OCI-LY3 (cell line): ENCODE measurements around the gene DENND1A.

ENCODE experiments used
- H2AFZ ChIP-seq: fragments of 200-600, 300-600 bp; shearing (Covaris generic); 2 replicates; pipeline ENCODE4 v1.6.0; 2014; ENCODE audit warnings: antibody characterized with exemption, low read depth, low read length
- H3K27ac ChIP-seq: fragments of 200-600, 300-600 bp; sonication (generic); 2 replicates; pipeline ENCODE4 v1.5.1; 2014; ENCODE audit warnings: mild to moderate bottlenecking, low read length, moderate library complexity, mixed read lengths
- H3K27me3 ChIP-seq: fragments of 200-600, 300-600 bp; sonication (generic); 2 replicates; pipeline ENCODE4 v1.6.1; 2014; ENCODE audit warnings: low read depth, low read length, mixed read lengths
- H3K36me3 ChIP-seq: fragments of 200-600, 300-600 bp; sonication (generic); replicated peaks from 2 replicates; pipeline ENCODE3; 2014; ENCODE audit warnings: low read depth, low read length, mixed read lengths
- H3K4me1 ChIP-seq: fragments of 300-600, 200-600 bp; sonication (generic); 2 replicates; pipeline ENCODE4 v1.6.1; 2014; ENCODE audit warnings: low read length, mixed read lengths
- H3K4me2 ChIP-seq: fragments of 200-600, 300-600 bp; sonication (generic); 2 replicates; pipeline ENCODE4 v1.6.1; 2014; ENCODE audit warnings: low read length, mixed read lengths
- H3K4me3 ChIP-seq: fragments of 300-600, 200-600 bp; sonication (generic); 2 replicates; pipeline ENCODE4 v1.5.1; 2014; ENCODE audit warnings: antibody characterized with exemption, mild to moderate bottlenecking, low read length, moderate library complexity
- H3K79me2 ChIP-seq: fragments of 300-600, 200-600 bp; shearing (Covaris generic); 2 replicates; pipeline ENCODE4 v1.6.1; 2014; ENCODE audit warnings: mild to moderate bottlenecking, low read length, mixed read lengths
- H3K9ac ChIP-seq: fragments of 300-600, 200-600 bp; shearing (Covaris generic); 2 replicates; pipeline ENCODE4 v1.6.0; 2014; ENCODE audit warnings: mild to moderate bottlenecking, low read length, moderate library complexity
- H3K9me3 ChIP-seq: fragments of 200-600, 300-600 bp; shearing (Covaris generic); 2 replicates; pipeline ENCODE4 v1.6.1; 2014; ENCODE audit warnings: low read length, mixed read lengths; ENCODE audit not compliant: insufficient read depth
- H4K20me1 ChIP-seq: fragments of 200-600, 300-600 bp; sonication (generic); 2 replicates; pipeline ENCODE4 v1.6.1; 2016; ENCODE audit warnings: low read length, mixed read lengths; ENCODE audit not compliant: insufficient read depth
- CTCF ChIP-seq: fragments of 200-600, 300-600 bp; sonication (generic); IDR thresholded peaks from 2 replicates; pipeline ENCODE4 v1.5.1; 2014; ENCODE audit warnings: antibody characterized with exemption, low read length, low read depth
- EZH2phosphoT487 ChIP-seq: fragments of 200-600 bp; shearing (Covaris generic); IDR thresholded peaks from 2 replicates; pipeline ENCODE4 v1.6.1; 2018; ENCODE audit warnings: antibody characterized with exemption, mixed run types, low read depth

DENND1A gene

GRCh38 chr9:123480791-123481190 is 449.1 kb downstream of the DENND1A start:
- Histone ChIP-seq H3K27ac (no peak overlapping the region), H2AFZ (no peak overlapping the region), H3K36me3 (peaks cover 2% of the 10 kb centered on the region), H3K4me1 (no peaks in the 10 kb centered on the region), H4K20me1 (peaks cover 4% of the 10 kb centered on the region), H3K4me2 (no peak overlapping the region), H3K79me2 (no peaks in the 10 kb centered on the region), H3K27me3 (no peaks in the 10 kb centered on the region), H3K4me3 (no peak overlapping the region), H3K9ac (no peak overlapping the region), H3K9me3 (no peaks in the 10 kb centered on the region)
- TF ChIP-seq CTCF = no peak
- TF ChIP-seq EZH2phosphoT487 = no peak

GRCh38 chr9:123480096-123480495 is 449.8 kb downstream of the DENND1A start:
- TF ChIP-seq EZH2phosphoT487 (no peak), CTCF (no peak)
- H3K79me2 ChIP-seq = no peaks in the 10 kb centered on the region
- no peaks in the 10 kb centered on the region for H3K9me3 ChIP-seq
- no peaks in the 10 kb centered on the region for H3K36me3 ChIP-seq
- no peak overlapping the region for H3K9ac ChIP-seq
- peaks cover 4% of the 10 kb centered on the region for H4K20me1 ChIP-seq
- no peak overlapping the region for H3K4me2 ChIP-seq
- no peak overlapping the region for H3K27ac ChIP-seq
- no peaks in the 10 kb centered on the region for H3K4me1 ChIP-seq
- no peak overlapping the region for H3K4me3 ChIP-seq
- H2AFZ ChIP-seq = no peak overlapping the region
- H3K27me3 ChIP-seq = no peaks in the 10 kb centered on the region

GRCh38 chr9:123478967-123479602 is 450.8 kb downstream of the DENND1A start:
- Histone ChIP-seq H3K27ac (no peak overlapping the region), H3K9ac (no peak overlapping the region), H3K4me2 (no peak overlapping the region), H3K27me3 (no peaks in the 10 kb centered on the region), H3K9me3 (no peaks in the 10 kb centered on the region), H4K20me1 (peaks cover 4% of the 10 kb centered on the region), H3K4me1 (no peaks in the 10 kb centered on the region), H3K4me3 (no peak overlapping the region), H3K79me2 (no peaks in the 10 kb centered on the region), H3K36me3 (no peaks in the 10 kb centered on the region), H2AFZ (no peak overlapping the region)
- TF ChIP-seq EZH2phosphoT487 (no peak), CTCF (no peak)

GRCh38 chr9:123478160-123478559 is 451.8 kb downstream of the DENND1A start:
- H4K20me1 ChIP-seq = peaks cover 4% of the 10 kb centered on the region
- no peaks in the 10 kb centered on the region for H3K27me3 ChIP-seq
- TF ChIP-seq EZH2phosphoT487 = no peak
- no peak for TF ChIP-seq CTCF
- no peak overlapping the region for H3K27ac ChIP-seq
- no peaks in the 10 kb centered on the region for H3K36me3 ChIP-seq
- H2AFZ ChIP-seq = no peak overlapping the region
- no peaks in the 10 kb centered on the region for H3K79me2 ChIP-seq
- H3K9me3 ChIP-seq = no peaks in the 10 kb centered on the region
- H3K4me1 ChIP-seq = no peaks in the 10 kb centered on the region
- no peak overlapping the region for H3K4me3 ChIP-seq
- no peak overlapping the region for H3K9ac ChIP-seq
- H3K4me2 ChIP-seq = no peak overlapping the region
